Measurements from ENCODE around the gene EXO5. TPM values are rescaled to one million over a fixed set of nuclear protein-coding genes. Genes with fewer than 3 reads are reported as not detected.

EXO5 gene
- 8.3 and 11.1 TPM in 2 replicates for polyA plus RNA-seq (2011; rRNA removed)
- 12.1 and 12.5 TPM in 2 replicates for polyA minus RNA-seq (2011; rRNA and poly(A)+ RNA removed)

GRCh38 chr1:40508375-40509341 is at the start of gene EXO5:
Gene EXO5 (plus strand): TSS chr1:40508767. CDS start chr1:40514545, 5,778 bp downstream.
- Histone ChIP-seq H3K27me3 (ENCODE audit: control insufficient read depth, insufficient read depth, low read length) (no peaks in the 10 kb centered on the region), H3K4me3 (ENCODE audit: low read depth, low read length) (peak within 1 kb of the TSS; percentile 82), H3K27ac (ENCODE audit: low read depth, low read length) (peak within 1 kb of the TSS; percentile 75), H3K9me3 (ENCODE audit: control insufficient read depth, insufficient read depth, low read length) (peaks cover 35% of the 10 kb centered on the region)
- ChIA-PET POLR2A (interaction anchor here (0.6 to 1.8 kb wide), 3 partner anchors 10 to 217 kb away, joined by 3 to 12 read pairs (median 4); partner anchors contain the start of gene ZFP69B), CTCF (interaction anchor here (1.0 kb wide), 2 partner anchors 8 to 24 kb away, joined by 3 to 4 read pairs; no protein-coding TSS in a partner anchor)
- TF ChIP-seq CTCF (IDR thresholded peaks at IDR 0.05; ENCODE audit: low read depth, low read length) = no peak
- no peak for DNase-seq (ENCODE audit: low read depth, low spot score)

GRCh38 chr1:40462956-40463590 is 45.5 kb upstream of the EXO5 start:
- no peak overlapping the region for H3K4me3 ChIP-seq (ENCODE audit: low read depth, low read length)
- ChIA-PET POLR2A (no interaction called here), CTCF (no interaction called here)
- no peak overlapping the region for H3K27ac ChIP-seq (ENCODE audit: low read depth, low read length)
- TF ChIP-seq CTCF (IDR thresholded peaks at IDR 0.05; ENCODE audit: low read depth, low read length) = no peak
- no peaks in the 10 kb centered on the region for H3K27me3 ChIP-seq (ENCODE audit: control insufficient read depth, insufficient read depth, low read length)
- no peak for DNase-seq (ENCODE audit: low read depth, low spot score)
- H3K9me3 ChIP-seq (ENCODE audit: control insufficient read depth, insufficient read depth, low read length) = peaks cover 60% of the 10 kb centered on the region

- TF ChIP-seq CTCF (IDR thresholded peaks at IDR 0.05; ENCODE audit: low read depth, low read length) = no peak
- Histone ChIP-seq H3K27ac (ENCODE audit: low read depth, low read length) (no peak overlapping the region), H3K9me3 (ENCODE audit: control insufficient read depth, insufficient read depth, low read length) (peaks cover 47% of the 10 kb centered on the region), H3K27me3 (ENCODE audit: control insufficient read depth, insufficient read depth, low read length) (no peaks in the 10 kb centered on the region), H3K4me3 (ENCODE audit: low read depth, low read length) (no peak overlapping the region)
- ChIA-PET CTCF (no interaction called here), POLR2A (interaction anchor here (0.7 kb wide), 1 partner anchor 60 kb away, joined by 4 read pairs; no protein-coding TSS in a partner anchor)
- no peak for DNase-seq (ENCODE audit: low read depth, low spot score)
Observed at GRCh38 chr1:40469327-40469726, 39.2 kb upstream of the EXO5 start.

- ChIA-PET POLR2A (no interaction called here), CTCF (no interaction called here)
- no peak for DNase-seq (ENCODE audit: low read depth, low spot score)
- Histone ChIP-seq H3K9me3 (ENCODE audit: control insufficient read depth, insufficient read depth, low read length) (peaks cover 25% of the 10 kb centered on the region), H3K27me3 (ENCODE audit: control insufficient read depth, insufficient read depth, low read length) (no peaks in the 10 kb centered on the region), H3K27ac (ENCODE audit: low read depth, low read length) (no peak overlapping the region), H3K4me3 (ENCODE audit: low read depth, low read length) (no peak overlapping the region)
- TF ChIP-seq CTCF (IDR thresholded peaks at IDR 0.05; ENCODE audit: low read depth, low read length) = no peak
Observed at GRCh38 chr1:40475268-40475667, 33.3 kb upstream of the EXO5 start.
